Measurements from ENCODE around the gene IL17REL. TPM values are rescaled to one million over a fixed set of nuclear protein-coding genes. Genes with fewer than 3 reads are reported as not detected.

The IL17REL gene
- under 0.01 TPM in 2 replicates for total RNA-seq

DNA sequence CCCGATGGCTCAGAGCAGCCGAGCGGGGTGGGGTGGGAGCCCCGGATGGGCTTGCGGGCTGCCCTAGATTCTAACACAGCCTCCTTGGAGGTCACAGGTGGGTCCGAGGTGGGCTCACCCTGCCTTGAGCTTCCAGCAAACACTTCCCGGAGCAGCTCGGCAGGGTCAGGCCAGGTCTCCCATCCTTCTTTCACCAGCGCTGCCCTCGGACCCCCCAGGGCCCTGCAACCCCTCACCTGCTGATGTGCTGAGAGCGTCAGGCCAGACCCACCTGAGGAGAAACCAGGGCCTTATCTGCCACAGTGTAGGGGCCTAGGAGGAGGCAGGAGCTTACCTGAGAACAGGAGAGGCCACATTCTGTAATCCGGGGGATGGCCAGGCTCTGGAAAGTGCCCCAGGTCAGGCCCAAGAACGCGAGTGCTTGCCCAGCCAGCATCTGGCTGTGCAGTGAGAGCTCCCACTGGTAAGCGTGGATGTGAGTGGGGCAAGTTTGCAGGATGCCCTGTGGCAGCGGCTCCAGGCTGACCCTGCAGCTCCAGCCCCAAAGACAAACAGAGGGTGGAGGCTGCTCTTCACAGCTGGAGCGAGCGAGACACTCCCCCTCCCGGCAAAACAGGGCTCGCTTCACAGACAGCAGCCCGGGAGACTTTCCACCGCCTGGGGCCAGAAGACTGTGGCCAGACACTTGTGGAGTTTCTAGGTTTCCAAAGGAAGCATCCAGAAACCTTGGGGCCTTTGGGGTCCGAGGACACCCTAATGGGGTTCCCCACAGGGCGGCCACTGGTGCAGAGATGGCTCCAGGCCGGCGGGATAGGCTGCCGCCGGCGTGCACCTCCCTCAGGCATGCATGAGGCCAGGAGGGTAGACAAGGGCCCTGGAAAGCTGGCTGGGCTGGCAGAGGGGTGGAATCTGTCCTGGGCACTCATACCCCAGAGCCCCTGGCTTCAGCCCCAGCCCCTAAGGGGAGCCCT, at the start of gene IL17REL:
Gene IL17REL (minus strand): TSS at position 555 of the 971 bp plus-strand sequence. CDS start 119 bp downstream, at position 436.

DNA sequence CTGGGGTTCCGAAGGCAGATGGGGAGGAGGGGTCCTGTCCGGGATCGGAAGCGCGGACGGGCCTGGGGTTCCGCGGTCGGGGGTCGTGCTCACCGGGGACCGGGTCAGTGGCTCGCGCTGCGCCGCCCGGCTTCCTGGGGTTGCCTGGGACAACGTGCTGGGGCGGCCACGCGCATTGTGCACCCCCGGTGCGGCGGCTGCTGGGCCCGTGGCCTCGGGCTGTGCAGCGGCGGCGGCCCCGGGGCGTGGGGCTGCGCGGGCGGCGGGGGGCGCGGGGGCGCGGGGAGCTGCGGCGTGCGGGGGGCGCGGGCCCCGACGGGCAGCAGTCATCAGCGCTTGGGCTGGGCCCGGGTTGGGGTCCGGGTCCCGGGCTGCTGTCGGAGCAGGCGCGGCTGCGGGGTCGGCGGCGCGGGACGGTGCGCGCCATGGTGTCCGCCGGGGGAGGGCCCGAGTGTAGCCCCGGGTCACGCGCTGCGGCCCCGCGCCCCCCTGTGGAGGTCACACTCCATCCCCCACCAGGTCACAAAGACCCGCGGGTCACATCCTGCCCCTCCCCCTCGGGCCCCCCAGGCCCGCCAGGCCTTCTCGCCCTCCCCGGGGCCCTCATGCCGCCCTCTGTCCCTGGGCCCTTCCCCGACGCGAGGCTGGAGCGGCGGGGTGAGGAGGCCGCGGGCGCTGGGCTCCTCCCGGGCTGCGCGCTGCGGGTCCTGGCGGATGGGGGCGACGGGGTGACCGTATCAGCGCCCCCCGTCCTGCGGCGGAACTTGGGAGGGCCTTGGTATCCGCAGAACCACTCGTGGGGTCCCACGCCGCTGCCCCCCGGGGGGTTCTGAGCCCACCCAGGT, 45.7 kb upstream of the IL17REL start, which contains the start of gene TTLL8:
Gene TTLL8 (minus strand): TSS at position 238 of the 845 bp plus-strand sequence.

DNA sequence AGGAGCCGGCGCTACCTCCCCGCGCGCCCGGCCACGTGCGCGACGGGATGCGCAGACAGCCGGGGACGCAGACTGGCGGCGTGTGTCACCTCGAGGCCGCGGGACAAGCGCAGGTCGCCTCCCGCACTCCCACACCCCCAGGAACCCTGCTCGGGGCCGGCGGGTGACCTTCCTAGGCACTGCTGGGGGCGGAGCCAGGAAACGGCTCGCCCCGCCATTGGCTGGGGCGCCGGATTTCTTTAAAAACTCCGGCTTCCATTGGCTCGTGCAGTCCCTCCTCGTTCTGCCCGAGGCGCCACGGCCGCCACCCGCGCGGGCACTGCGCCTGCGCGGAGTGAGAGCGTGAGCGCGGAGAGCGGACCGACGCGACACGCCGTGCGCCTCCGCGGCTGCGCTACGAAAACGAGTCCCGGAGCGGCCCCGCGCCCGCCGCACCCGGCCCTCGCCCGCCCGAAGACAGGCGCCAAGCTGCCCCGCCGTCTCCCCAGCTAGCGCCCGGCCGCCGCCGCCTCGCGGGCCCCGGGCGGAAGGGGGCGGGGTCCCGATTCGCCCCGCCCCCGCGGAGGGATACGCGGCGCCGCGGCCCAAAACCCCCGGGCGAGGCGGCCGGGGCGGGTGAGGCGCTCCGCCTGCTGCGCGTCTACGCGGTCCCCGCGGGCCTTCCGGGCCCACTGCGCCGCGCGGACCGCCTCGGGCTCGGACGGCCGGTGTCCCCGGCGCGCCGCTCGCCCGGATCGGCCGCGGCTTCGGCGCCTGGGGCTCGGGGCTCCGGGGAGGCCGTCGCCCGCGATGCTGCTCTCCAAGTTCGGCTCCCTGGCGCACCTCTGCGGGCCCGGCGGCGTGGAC, 52.2 kb downstream of the IL17REL start, which contains the start of gene PIM3:
Gene PIM3 (plus strand): TSS at position 614 of the 846 bp plus-strand sequence. CDS start 176 bp downstream, at position 790.

Other genes starting within 250 kb of the IL17REL start
- gene BRD1, start 184.9 kb downstream of the IL17REL start, total RNA-seq: 28.4 and 30.8 TPM in 2 replicates
- gene ZBED4, start 158.9 kb downstream of the IL17REL start, total RNA-seq: 7.7 and 8.8 TPM in 2 replicates
- 18.0 and 36.6 TPM in 2 replicates for gene ALG12, start 94.3 kb downstream of the IL17REL start, total RNA-seq
- gene CRELD2, start 94.1 kb downstream of the IL17REL start, total RNA-seq: 82.6 and 85.8 TPM in 2 replicates
- gene PIM3, start 52.0 kb downstream of the IL17REL start, total RNA-seq: 36.5 and 53.8 TPM in 2 replicates
- not detected in 2 replicates for gene TTLL8, start 45.5 kb upstream of the IL17REL start, total RNA-seq
- gene MLC1, start 72.7 kb upstream of the IL17REL start, total RNA-seq: under 0.01 TPM in 1 of 2 replicates, not detected in the other
- gene MOV10L1, start 77.2 kb upstream of the IL17REL start, total RNA-seq: 1.0 and 1.3 TPM in 2 replicates
- 0.17 and 0.29 TPM in 2 replicates for gene PANX2, start 158.0 kb upstream of the IL17REL start, total RNA-seq
- gene TRABD, start 173.1 kb upstream of the IL17REL start, total RNA-seq: 21.7 and 25.8 TPM in 2 replicates
- 27.2 and 32.1 TPM in 2 replicates for gene SELENOO, start 188.2 kb upstream of the IL17REL start, total RNA-seq
- 41.7 and 43.3 TPM in 2 replicates for gene TUBGCP6, start 232.3 kb upstream of the IL17REL start, total RNA-seq
- 41.3 and 73.3 TPM in 2 replicates for gene HDAC10, start 238.5 kb upstream of the IL17REL start, total RNA-seq
- 27.1 and 38.2 TPM in 2 replicates for gene MAPK12, start 248.9 kb upstream of the IL17REL start, total RNA-seq

All from smooth muscle cell of trachea (primary cell).